NCI-H510A treated with DMSO at 0.1 percent for 48 hours (cell line): ENCODE measurements around the gene JPH4.

Source experiments
- DNase-seq: peaks from one replicate; lab custom pipeline; 2025; lab: John Stamatoyannopoulos, UW

Gene JPH4

DNA sequence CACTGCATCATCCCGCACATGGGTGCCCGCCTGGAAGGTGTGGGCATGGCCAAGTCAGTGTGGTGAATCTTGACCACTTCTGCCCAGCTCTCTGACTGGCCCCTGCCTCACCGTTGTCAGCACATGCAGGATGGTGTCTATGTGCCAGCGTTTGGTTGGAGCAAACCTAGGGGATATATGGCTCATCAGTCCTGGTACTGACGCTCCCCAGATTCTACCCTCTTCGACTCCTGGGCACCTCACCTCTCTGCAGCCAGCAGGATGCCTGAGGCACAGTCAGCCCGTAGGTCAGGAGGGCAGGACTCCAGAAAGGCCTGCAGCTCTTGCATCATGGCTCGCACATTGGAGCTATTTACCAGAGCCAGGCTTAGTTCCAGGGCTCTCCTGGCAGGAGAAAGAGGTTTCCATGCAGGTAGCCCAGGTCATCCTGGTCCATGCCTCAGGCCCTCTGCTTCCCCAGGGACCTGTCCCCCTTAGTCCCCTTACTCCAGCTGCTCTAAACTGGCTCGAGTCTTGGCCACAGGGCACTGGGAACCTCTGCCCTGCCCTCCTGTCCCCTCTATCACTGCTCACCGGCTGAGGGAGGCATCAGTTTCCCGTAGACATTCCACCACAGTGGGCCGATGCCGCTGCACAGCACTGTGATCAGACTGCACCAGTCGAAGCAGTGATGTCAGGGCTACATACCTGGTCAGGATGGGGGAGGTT is 15.0 kb downstream of the JPH4 start:
- DNase-seq = no peak

DNA sequence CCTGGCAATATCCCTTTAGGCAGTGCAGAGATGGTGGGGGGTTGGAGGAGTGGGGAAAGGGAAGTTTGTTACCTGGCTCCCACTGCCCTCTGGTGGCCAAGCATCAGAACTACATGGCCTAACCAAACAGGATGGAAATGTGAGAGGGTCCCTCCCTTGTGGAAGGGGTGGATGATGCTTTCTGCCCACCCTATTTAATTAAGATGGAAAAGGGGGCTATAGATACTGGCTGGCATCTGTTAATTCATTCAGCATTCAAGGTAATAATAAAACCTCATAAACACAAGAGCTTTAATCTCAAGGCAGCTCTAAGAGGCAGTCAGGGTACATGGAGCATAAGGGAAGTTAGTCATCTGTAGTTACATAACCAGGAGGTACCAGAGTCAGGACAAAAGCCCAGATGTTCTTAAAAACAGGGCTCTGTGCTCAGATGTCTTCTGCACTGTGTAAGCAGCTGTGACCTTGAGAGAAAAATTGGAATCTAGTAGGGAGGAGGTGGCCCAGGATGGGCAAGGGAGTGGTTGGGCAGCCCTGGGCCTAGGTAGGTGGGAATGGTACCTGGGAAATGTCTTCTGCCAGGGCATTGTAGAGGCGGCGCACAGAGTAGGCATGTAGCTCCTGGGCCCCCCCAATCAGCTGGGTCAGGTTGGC is 15.6 kb downstream of the JPH4 start:
- peak; percentile 68 for DNase-seq

DNA sequence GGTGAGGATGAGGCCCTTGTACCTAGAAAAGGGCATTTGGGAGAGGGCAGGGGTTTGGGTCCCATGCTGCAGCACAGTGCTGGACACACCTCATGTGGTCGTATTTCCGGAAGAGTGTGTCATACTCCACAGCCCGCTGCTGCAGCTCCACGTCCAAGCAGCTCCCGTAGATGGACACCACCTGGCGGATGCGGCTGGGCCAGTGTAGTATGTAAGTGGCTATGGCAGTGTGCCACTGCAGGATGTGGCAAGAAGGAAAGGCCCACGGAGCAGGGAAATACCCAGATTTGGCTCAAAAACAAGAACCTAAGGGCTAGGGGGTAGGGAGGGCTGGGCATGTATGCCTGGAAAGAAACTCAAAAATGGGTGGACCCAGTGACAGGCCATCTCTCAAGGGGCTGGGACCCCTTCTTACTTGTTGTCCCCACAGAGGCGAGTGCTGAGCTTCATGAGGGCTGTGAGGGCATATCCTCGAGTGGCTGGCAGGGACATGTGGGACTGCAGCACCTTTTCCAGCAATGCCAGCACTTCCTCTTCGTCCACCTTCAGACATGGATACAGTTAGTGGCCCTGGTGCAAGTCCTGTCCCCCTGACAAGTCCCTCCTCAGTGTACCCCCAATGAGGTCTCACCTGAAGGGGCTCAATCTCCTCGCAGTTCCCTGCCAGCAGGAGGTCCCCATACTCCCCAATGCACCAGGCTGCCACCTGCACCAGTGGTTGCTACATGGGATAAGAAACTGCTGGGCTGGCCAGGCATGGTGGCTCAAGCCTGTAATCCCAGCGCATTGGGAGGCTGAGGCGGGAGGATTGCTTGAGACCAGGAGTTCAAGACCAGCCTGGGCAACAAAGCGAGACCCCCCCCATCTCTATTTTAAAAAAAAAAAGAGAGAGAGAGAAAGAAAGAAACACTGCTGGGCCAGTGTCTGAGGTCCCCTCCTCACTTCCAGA is 16.4 kb downstream of the JPH4 start:
- no peak for DNase-seq

DNA sequence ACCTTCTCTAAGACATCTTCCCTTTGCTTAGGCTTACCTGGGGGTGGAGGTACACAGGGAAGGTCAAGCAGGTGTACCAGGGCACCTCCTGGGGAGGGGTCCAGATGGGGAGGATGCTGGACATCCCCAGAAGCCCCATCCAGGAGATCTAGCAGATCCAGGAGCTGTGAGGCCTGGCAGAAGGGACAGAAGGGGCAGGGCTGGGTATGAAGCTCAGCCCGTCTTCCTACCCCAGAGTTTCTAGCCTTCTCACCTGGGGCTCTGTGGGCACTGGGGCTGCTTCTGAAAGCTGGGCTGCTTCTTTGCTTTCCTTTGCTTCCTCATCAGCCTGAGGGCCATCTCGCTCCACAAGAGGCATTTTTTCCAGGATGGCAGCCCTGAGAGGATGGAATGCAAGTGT is 17.3 kb downstream of the JPH4 start:
- DNase-seq = no peak

DNA sequence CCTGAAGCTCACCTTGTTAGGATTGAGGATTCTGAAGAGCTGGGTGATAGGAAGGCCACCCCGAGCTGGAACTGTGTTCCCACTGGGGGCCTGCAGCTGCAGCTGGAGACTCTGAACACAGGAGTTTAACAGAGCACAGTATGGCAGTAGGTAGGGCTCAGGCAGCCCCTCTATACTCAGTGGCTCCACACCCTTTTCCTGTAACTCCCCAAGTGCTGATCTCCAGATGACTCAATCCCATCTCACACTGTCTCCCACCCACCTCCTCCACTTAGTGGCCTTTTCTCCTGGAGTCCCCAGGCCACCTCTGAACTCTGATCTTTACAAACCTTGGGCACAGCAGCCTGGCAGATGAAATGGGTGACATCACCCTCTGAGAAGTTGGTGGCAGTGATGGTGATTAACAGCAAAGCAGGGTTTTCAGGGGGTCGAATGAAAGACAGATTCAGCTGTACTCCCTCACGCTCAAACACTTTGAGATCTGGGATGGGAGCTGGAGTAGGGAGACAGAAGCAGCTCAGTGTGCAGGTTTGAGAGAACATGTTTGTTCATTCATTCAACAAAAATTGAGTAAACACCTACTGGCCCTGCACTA is 18.6 kb downstream of the JPH4 start:
- no peak for DNase-seq

DNA sequence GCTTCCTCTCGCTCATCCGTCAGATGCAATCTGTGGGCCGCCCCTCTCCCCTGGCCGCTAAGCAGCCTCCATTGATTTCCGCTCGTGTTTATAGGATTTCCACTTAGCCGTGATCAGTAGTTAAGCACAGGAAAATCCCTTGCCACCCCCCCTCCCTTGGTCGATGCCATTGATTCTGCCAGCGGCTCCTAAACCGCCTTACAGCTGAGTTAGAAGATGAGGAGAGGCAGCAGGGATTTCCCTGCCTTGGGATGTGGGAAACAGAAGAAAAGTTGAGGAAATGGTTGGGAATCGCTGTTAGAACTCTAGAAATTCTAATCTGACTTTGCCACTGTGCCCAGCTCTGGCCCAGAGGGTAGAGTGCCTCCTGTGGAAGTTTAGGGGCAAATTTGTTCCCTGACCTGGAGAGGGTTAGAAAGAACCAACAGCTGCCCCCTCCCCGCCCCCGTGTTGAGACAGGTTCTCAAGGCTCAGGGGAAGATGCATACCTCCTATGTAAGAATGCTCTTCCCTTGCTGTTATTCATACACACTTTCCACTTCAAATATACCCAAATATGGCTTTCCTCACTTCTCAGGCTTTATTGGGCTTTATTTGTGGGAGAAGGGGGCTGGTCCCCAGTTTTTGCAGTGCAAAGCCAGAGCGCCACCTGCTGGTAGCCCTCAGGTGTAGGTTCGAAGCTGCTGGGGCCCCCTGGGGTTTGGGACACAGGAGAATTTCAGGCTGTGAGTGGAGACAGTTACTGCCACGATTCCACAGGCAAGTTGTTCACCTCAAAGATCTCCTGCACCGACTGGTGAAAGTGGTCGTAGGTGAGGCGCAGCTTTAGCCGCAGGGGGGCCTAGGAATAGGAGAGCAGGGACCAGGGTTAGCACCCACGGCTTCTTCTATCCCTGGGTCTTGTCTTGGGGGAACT is 19.3 kb downstream of the JPH4 start:
- DNase-seq = peak; percentile 41

DNA sequence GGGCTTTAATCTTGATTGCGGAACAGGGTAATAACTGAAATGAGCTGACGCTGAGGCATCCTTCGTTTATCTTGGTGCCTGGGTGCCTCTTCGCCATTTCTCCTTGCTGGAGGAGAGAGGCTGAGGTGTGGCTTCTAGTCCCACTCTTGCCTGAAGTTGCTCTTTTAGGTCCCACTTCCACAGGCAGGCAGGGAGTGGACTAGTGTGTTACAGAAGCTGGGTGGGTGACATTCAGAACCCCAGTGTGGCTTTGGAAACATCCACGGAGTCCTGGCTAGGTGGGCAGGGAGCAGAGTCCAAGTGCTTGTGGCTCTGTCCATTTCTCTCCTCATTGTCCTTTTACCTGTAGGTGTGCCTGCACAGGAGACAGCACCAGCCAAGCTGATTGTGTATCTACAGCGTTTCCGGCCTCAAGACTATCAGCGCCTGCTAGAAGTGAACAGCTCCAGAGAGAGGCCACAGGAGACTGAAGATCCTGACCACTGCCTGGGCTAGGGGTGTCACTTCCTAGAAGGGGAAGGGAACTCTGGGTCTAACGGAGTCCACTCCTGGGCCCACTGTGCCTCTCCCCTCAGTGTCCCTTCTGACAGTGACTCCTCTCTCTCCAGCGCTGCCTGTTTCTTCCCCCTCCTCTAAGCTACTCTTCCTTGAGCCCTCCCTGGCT is 20.1 kb downstream of the JPH4 start:
- no peak for DNase-seq

DNA sequence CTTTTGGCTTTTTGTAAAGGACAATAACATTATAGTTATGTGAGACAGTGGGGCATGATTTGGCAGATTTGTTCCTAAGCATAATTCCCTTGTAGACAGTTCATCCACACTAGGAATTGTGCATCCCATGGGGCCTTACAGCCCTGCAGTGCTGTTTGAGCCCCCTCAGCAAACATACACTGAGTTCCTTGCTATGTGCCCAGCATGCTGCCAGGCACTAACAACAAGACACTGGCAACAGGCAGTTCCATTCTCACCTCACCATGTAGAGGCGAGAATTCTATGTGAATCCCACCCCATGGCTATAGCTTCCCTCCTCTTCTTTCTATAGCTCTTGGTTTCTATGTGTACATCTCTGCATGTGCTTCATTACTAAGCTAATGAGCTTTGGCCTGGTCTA is 20.6 kb downstream of the JPH4 start:
- no peak for DNase-seq

DNA sequence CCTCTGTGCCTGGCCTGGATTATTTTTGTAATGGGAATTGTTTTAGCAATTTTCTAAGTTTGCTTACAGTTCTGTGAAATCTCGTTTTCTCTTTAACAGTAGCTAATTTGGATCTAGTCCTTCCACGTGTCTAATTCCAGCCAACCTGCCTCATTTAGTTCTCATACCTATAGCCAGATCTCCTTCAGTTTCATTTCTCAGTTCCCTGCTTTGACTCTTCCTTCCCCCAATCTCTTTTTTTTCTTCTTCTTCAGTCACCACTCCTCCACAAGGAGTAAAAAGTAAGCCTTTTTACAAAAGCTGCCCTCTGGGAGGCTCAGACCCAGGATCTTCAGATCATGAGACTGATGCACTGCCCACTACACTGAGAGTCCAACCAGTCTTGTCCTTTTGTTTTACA is 21.1 kb downstream of the JPH4 start:
- DNase-seq = no peak

DNA sequence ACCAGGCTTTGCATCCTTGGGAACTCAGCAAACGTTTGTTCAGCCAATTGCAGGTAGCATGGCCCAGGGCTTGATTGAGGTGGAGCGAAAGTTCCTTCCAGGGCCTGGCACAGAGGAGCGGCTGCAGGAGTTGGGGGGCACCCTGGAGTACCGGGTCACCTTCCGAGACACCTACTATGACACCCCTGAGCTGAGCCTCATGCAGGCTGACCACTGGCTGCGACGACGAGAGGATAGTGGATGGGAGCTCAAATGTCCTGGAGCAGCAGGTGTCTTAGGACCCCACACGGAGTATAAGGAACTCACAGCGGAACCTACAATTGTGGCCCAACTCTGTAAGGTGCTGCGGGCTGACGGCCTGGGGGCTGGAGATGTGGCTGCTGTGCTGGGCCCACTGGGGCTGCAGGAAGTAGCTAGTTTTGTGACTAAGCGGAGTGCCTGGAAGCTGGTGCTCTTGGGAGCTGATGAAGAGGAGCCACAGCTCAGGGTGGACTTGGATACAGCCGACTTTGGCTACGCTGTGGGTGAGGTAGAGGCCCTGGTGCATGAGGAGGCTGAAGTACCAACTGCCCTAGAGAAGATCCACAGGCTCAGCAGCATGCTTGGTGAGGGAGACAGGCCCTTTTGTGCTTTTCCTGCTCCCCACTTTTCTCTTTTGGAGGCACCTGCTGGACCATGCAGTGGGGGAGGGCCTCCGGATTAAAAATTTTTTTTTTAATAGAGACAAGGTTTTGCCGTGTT is 21.7 kb downstream of the JPH4 start:
- no peak for DNase-seq

DNA sequence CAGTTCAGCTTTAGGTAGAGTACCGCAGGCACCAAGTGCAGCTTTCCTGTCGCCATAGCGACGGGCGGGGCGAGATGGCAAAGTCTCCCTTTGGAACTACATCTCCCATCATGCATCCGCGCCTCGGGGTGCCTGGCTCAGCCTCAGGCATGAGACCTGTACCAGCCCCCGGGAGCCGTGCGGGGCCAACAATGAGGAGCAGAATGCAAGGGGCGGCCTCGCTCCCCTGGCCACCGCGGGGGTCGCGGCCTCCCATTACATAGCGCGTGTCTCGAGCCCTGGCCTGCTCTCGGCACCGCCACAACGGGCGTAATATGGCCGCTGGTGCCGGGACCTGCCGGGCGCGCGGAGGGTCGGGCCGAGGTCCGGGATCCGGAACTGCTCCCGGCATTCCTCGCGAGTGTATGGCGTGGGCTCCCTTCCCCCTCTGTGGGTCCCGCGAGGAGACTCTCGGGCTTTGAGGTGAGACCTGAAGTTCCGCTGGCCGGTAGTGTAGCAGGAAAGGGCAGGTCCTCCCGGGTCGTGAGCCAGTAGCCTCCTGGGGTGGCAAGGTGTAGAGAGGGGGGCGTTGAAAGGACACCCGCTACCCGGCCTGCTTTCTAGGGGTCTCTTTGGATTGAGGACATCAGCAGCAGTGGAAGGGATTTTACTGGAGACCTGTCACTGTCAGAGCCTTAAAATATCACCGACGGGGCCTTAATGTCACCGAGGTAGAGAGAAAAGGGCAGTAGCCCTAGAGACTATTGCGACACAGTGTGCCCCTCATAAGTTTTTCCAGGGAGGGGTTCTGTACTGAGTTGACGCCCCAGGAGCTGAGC is 22.5 kb downstream of the JPH4 start, which contains the start of gene THTPA:
TSS of gene THTPA (plus strand) at position 390 of the 818 bp plus-strand sequence. CDS start 487 bp downstream, outside the sequence.
- peak; percentile 77 for DNase-seq

DNA sequence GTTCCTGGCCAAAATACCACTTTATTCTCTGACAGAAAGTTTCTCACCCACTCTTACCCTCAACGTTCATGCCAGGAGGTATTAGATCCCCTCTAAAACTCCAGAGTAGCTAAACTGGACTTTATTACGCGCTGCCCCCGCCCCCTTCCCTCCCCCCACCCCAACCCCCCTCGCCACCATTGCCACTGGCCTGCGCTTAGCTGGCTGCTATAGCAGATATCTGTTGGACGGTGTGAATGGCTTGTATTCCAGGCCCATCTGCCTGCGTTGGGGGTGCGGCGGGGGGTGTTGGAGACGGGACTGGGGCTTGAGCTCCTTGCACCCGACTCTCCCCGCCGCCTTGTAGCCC is 23.1 kb downstream of the JPH4 start:
- peak; percentile 67 for DNase-seq

DNA sequence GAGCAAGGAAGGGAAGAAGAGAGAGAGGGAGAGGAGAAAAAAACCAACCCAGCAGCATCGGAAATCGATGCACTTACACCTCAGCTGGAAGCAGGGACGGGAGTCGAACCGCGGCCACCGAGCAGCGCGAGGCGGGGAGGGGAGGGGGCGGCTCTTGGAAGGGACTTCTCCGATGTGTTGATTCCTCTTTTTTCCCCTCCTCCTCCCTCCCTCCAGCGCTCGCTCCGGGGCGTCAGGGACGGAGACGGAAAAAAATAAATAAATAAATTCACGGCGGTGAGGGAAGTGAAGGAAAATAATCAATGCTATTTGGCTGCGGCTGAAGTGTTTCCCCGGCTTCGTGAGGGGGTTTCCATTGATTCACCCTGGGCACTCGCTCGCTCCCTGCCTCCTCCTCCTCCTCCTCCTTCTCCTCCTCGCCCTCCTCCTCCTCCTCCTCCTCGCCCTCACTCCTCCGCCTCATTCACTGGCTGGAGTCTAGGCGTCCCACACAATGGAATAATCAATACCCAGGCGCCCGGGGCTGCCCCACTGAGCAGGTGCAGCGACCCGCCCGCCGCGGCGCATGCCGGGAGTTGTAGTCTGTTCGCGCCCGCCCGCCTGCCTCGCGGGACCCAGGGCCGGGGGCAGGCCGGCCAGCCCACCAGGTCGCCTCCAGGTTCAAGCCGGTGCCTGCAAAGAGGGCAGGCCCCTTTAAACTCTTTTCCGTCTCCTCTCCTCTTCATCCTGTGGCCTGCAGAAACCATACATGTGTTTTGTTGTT is 27.1 kb downstream of the JPH4 start, which contains the start of gene ZFHX2:
TSS of gene ZFHX2 (minus strand) at position 500 of the 763 bp plus-strand sequence. CDS start 16,440 bp downstream, outside the sequence.
- DNase-seq = peak; percentile 82

DNA sequence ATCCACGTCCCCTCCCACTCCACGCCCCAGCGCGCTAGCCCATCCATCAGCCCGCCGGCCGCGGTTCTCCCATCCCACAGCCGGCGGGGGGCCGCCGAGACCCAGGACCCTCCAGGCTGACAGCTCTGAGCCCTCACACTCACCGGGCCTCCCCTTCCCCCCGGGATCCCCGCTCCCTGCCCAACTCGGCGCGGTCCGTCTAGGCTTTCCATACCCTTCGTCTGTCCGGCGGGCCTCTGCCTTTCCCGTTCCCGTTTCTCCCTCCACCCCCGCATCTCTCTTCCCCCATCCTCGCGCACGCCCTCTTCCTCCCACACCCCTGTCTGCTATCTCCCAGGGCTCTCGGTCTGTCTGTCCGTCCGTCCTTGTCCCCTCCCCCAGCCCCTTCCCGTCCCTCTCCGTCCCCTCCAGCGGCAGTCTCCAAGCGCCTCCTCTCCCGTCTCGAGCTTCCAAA is 27.8 kb downstream of the JPH4 start:
- peak; percentile 49 for DNase-seq

DNA sequence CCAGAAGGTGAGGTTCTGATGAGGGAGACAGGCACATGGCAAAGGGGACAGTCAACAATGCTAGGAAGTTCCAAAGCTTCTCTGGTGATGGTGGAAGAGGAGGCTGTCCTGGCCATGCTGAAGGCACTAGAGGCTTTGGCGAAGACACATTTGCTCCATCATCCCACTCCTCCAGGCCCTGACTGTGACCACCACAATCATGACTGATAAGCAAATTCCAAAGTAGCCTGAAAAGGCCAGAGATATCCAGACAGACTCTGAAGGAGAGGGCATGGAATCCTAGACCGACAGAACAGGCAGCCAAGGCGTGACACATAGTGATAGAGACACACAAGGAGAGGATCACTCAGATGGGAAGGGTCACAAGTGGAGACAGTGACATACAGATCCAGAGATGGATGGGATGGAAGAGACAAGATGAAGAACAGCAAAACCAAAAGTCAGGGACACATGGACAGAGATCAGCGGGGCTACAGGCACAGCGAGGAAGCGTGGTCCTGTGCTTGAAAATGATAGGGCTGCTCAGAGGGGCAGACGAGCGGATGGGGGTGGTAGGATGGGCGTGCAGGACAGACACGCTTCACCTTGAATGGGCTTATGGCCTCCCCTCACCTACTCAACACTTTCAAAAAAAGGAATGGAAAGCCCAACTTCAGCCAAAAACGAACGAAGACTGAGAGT is 28.3 kb downstream of the JPH4 start:
- no peak for DNase-seq

DNA sequence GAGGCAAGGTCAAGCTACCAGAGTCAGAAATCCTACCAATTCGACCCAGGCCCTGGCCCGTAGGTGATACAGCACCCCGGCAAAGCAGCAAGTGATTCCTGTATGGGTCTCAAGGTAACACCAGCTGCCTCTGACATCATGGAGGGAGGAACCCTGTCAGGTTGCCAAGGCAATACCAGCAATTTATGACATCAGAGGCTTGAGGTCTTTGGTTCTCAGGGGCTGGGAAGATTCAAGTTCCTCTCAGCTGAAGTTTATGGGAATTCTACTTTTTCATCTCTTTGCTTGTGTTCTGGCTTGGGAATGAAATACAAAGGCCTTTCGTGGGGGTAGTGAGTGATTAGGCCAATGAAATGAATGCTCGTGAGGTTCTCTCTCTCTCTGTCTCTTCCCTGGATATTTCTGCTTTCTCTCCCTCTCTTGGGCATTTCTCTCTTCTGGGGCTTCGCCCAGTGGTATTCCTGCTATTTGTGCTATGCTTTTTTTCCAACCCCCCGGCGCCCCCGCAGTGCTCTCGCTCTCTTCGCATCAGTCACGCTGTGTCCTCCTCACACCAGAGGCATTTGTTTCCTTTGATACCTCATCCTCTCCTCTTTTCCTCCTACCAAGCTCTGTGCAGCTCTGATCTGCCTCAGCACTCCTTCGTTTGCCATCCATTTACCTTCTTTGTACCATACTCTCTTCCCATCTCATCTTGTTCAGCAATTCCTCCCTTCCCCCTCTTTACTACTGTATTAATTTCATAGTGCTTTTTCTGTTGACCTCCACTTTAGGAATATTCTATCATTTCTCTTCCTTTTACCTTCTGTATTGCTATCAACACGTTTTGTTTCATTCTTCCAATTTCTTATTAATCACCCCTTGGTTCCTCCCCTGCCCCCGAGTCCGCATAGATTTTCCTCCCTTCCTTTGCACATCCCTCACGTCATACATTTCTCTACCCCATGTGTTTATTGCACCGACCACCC is 30.0 kb downstream of the JPH4 start:
- DNase-seq = no peak
